GM21381 (cell line): ENCODE results near the gene NPTX2.
A peak's percentile ranks its signal among the peaks of the same experiment; 100 is the strongest.

ENCODE experiments used
- ATAC-seq: cut with Tn5 transposase; IDR thresholded peaks from one replicate; pipeline ENCODE4 v1.9.1; 2021; ENCODE audit warnings: mild to moderate bottlenecking, moderate library complexity; ENCODE audit not compliant: unreplicated experiment

NPTX2 gene

GRCh38 chr7:98618786-98619185, 1.7 kb downstream of the NPTX2 start:
- ATAC-seq: no peak

GRCh38 chr7:98619450-98620321, 2.6 kb downstream of the NPTX2 start:
- ATAC-seq: no peak

- ATAC-seq: no peak
Observed at GRCh38 chr7:98621573-98622482, 4.7 kb downstream of the NPTX2 start.

GRCh38 chr7:98622926-98623325, 5.8 kb downstream of the NPTX2 start:
- no peak for ATAC-seq

- no peak for ATAC-seq
Observed at GRCh38 chr7:98624846-98625420, 7.8 kb downstream of the NPTX2 start.

- ATAC-seq: no peak
Observed at GRCh38 chr7:98626460-98627412, 9.7 kb downstream of the NPTX2 start.

GRCh38 chr7:98627413-98627790, 10.3 kb downstream of the NPTX2 start:
- ATAC-seq: no peak

GRCh38 chr7:98628418-98628817, 11.3 kb downstream of the NPTX2 start:
- ATAC-seq: no peak

GRCh38 chr7:98629001-98629431, 11.9 kb downstream of the NPTX2 start:
- ATAC-seq: no peak

- no peak for ATAC-seq
Observed at GRCh38 chr7:98630149-98630548, 13.1 kb downstream of the NPTX2 start.

GRCh38 chr7:98630770-98631169, 13.7 kb downstream of the NPTX2 start:
- ATAC-seq: no peak

- no peak for ATAC-seq
Observed at GRCh38 chr7:98638853-98639252, 21.8 kb downstream of the NPTX2 start.

GRCh38 chr7:98640375-98640774, 23.3 kb downstream of the NPTX2 start:
- no peak for ATAC-seq

GRCh38 chr7:98641646-98642500, 24.8 kb downstream of the NPTX2 start:
- peak; percentile 77 for ATAC-seq

- no peak for ATAC-seq
Observed at GRCh38 chr7:98643236-98643985, 26.3 kb downstream of the NPTX2 start.

- no peak for ATAC-seq
Observed at GRCh38 chr7:98646465-98646864, 29.4 kb downstream of the NPTX2 start.

- no peak for ATAC-seq
Observed at GRCh38 chr7:98647326-98647725, 30.2 kb downstream of the NPTX2 start.

GRCh38 chr7:98651760-98652159, 34.7 kb downstream of the NPTX2 start:
- no peak for ATAC-seq
